Astrocyte of the spinal cord (primary cell): ENCODE measurements around the gene ALDH2.
"Not testable (repeated sequence)": the region's sequence is repeated elsewhere in the genome, so short reads cannot be mapped to it uniquely, and the experiment has no call there.

Source experiments
- DNase-seq: peaks from one replicate; pipeline ENCODE4 v3.0.0; 2011; ENCODE audit warnings: low read depth, low spot score
- H3K4me3 ChIP-seq: 2 replicates; pipeline ENCODE4 v1.5.1; 2011; ENCODE audit warnings: low read depth, mild to moderate bottlenecking, low read length, moderate library complexity
- CTCF ChIP-seq: IDR thresholded peaks from 2 replicates; pipeline ENCODE4 v1.5.1; 2012; ENCODE audit warnings: low read depth, mild to moderate bottlenecking, low read length, inconsistent platforms
- in situ Hi-C: cut with HindIII; loops from 2 replicates; pipeline ENCODE4 v1.10.0; 2017; ENCODE audit warnings: low sequenced_read_pairs

Gene ALDH2

GRCh38 chr12:111823891-111824290 is 57.2 kb downstream of the ALDH2 start:
- in situ Hi-C loops, result no loop called here
- H3K4me3 ChIP-seq, result no peak overlapping the region
- no peak for TF ChIP-seq CTCF
- DNase-seq, result no peak

DNA sequence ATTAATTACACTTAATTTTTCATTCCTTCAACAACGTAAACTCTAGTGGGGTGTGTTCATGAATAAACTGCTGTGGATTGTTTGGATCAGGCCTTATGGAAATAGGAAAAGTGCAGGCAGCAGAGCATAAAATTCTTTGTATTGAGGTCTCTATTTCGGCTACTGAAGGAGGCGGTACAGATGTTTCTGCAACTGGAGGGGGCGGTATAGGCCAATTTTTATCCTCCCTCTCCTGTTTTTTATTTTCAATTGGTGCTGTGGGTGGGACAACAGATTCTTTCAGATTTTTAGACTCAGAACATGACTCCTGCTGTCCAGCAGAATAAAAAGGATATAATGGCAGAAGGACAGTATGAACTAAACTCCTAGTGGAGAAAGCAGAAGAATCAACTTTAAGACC is 57.6 kb downstream of the ALDH2 start:
- in situ Hi-C loops, DNase-seq, H3K4me3 ChIP-seq: not testable (repeated sequence)

- no peak for TF ChIP-seq CTCF
- in situ Hi-C loops, result no loop called here
- H3K4me3 ChIP-seq, result no peak overlapping the region
- DNase-seq, result no peak
Observed at GRCh38 chr12:111825509-111825908, 58.8 kb downstream of the ALDH2 start.

DNA sequence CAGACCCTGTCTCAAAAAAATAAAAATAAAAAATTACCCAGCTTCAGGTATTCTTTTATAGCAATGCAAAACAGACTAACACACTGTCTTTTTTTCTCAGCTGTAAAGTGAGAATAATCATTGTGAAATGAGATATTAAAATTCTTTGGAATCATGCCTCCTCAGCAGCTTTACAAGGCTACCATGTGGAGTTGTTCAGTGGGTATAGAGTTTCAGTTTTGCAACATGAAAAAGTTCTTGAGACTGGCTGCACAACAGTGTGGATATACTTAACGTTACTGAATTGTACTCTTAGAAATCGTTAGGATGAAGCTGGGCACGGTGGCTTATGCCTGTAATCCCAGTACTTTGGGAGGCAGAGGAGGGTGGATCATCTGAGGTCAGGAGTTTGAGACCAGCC is 59.6 kb downstream of the ALDH2 start:
- DNase-seq, result no peak
- no peak for TF ChIP-seq CTCF
- in situ Hi-C loops, result no loop called here
- no peak overlapping the region for H3K4me3 ChIP-seq

- in situ Hi-C loops, result no loop called here
- DNase-seq, result no peak
- no peak overlapping the region for H3K4me3 ChIP-seq
Observed at GRCh38 chr12:111826992-111827391, 60.3 kb downstream of the ALDH2 start.

DNA sequence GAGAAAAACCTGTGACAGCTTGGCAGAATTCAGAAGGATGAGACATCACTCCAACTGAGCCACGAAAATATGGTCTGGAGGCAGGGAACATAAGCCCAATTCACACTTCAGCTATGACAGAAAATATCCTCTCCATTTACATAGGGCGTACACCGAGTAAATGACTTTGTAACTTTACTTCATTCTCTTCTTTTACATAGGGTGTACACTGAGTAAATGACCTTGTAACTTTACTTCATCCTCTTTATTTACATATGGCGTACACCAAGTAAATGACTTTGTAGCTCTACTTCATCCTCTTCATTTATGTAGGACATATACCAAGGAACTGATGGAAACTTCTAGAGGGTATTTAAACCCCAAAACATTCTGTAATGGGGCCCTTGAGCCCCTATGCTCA is 61.2 kb downstream of the ALDH2 start:
- in situ Hi-C loops, result no loop called here
- DNase-seq, result no peak
- TF ChIP-seq CTCF, result no peak
- no peak overlapping the region for H3K4me3 ChIP-seq

More at GRCh38 chr12:111826992-111827391, 60.3 kb downstream of the ALDH2 start:
- no peak for TF ChIP-seq CTCF

GRCh38 chr12:111828338-111828979 is 61.7 kb downstream of the ALDH2 start:
- no peak overlapping the region for H3K4me3 ChIP-seq
- DNase-seq, result no peak
- TF ChIP-seq CTCF, result no peak
- in situ Hi-C loops, result no loop called here

DNA sequence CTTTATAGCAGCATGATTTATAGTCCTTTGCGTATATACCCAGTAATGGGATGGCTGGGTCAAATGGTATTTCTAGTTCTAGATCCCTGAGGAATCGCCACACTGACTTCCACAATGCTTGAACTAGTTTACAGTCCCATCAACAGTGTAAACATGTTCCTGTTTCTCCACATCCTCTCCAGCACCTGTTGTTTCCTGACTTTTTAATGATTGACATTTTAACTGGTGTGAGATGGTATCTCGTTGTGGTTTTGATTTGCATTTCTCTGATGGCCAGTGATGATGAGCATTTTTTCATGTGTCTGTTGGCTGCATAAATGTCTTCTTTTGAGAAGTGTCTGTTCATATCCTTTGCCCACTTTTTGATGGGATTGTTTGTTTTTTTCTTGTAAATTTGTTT is 62.9 kb downstream of the ALDH2 start:
- H3K4me3 ChIP-seq, DNase-seq, in situ Hi-C loops: not testable (repeated sequence)

DNA sequence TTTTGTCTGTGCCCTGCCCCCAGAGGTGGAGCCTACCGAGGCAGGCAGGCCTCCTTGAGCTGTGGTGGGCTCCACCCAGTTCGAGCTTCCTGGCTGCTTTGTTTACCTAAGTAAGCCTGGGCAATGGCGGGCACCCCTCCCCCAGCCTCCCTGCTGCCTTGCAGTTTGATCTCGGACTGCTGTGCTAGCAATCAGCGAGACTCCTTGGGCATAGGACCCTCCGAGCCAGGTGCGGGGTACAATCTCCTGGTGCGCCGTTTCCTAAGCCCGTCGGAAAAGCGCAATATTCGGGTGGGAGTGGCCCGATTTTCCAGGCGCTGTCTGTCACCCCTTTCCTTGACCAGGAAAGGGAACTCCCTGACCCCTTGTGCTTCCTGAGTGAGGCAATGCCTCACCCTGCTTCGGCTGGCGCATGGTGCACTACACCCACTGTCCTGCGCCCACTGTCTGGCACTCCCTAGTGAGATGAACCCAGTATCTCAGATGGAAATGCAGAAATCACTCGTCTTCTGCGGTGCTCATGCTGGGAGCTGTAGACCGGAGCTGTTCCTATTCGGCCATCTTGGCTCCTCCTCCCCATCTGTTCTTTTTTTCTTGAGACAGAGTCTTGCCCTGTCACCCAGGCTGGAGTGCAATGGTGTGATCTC is 68.1 kb downstream of the ALDH2 start:
- H3K4me3 ChIP-seq, DNase-seq, in situ Hi-C loops: not testable (repeated sequence)

DNA sequence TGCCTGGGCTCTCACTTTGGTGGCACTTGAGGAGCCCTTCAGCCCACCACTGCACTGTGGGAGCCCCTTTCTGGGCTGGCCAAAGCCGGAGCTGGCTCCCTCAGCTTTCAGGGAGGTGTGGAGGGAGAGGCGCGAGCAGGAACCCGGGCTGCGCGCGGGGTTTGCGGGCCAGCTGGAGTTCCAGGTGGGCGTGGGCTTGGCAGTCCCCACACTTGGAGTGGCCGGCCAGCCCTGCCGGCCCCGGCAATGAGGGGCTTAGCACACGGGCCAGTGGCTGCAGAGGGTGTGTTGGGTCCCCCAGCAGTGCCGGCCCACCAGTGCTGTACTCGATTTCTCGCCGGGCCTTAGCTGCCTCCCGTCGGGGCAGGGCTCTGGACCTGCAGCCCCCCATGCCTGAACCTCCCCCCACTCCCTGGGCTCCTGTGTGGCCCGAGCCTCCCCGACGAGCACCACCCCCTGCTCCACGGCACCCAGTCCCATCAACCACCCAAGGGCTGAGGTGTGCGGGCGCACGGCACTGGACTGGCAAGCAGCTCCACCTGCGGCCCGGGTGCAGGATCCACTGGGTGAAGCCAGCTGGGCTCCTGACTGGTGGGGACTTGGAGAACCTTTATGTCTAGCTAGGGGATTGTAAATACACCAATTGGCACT is 68.9 kb downstream of the ALDH2 start:
- DNase-seq, H3K4me3 ChIP-seq, in situ Hi-C loops: not testable (repeated sequence)
